ENCODE data around the gene IFI6. TPM values are rescaled to one million over a fixed set of nuclear protein-coding genes. Genes with fewer than 3 reads are reported as not detected.
A peak's percentile ranks its signal among the peaks of the same experiment; 100 is the strongest.

IFI6 gene
- total RNA-seq, 1 experiment from 2014 or later, result 19.4 TPM

GRCh38 chr1:27661412-27662075 lies 10.4 kb downstream of the IFI6 start:
- ChIA-PET CTCF (interaction anchor here (0.7 to 2.5 kb wide), 4 partner anchors 53 to 433 kb away, joined by 3 to 40 read pairs (median 6); no protein-coding TSS in a partner anchor), POLR2A (ENCODE audit: low non-redundant PET) (interaction anchor here (0.6 kb wide), 2 partner anchors 105 to 225 kb away, joined by 3 read pairs; no protein-coding TSS in a partner anchor)
- no peaks in the 10 kb centered on the region for H3K27me3 ChIP-seq (replicated peaks; ENCODE audit: insufficient read depth, low read depth, low read length, poor library complexity)
- no peaks in the 10 kb centered on the region for H3K36me3 ChIP-seq (ENCODE audit: insufficient read depth, low read length, poor library complexity, severe bottlenecking)
- no peak overlapping the region for H3K4me3 ChIP-seq (ENCODE audit: low read depth, low read length, poor library complexity, severe bottlenecking)
- H3K4me1 ChIP-seq (ENCODE audit: insufficient read depth, low read length, poor library complexity, severe bottlenecking), result peaks cover 3% of the 10 kb centered on the region
- DNase-seq (ENCODE audit: low spot score), result no peak
- no peak overlapping the region for H3K27ac ChIP-seq (ENCODE audit: low read depth, low read length, poor library complexity, severe bottlenecking)
- intact Hi-C loops (cut with micrococcal nuclease; ENCODE audit: unreplicated experiment), result loop anchor here (2.0 to 5.0 kb wide), 2 partner anchors 269 to 361 kb away; partner anchors contain the start of gene GPR3
- H3K9me3 ChIP-seq (ENCODE audit: low read depth, low read length, poor library complexity, severe bottlenecking), result no peaks in the 10 kb centered on the region
- BruUV-seq (replicated peaks), result no TSS peak
- TF ChIP-seq, protein P1, sequence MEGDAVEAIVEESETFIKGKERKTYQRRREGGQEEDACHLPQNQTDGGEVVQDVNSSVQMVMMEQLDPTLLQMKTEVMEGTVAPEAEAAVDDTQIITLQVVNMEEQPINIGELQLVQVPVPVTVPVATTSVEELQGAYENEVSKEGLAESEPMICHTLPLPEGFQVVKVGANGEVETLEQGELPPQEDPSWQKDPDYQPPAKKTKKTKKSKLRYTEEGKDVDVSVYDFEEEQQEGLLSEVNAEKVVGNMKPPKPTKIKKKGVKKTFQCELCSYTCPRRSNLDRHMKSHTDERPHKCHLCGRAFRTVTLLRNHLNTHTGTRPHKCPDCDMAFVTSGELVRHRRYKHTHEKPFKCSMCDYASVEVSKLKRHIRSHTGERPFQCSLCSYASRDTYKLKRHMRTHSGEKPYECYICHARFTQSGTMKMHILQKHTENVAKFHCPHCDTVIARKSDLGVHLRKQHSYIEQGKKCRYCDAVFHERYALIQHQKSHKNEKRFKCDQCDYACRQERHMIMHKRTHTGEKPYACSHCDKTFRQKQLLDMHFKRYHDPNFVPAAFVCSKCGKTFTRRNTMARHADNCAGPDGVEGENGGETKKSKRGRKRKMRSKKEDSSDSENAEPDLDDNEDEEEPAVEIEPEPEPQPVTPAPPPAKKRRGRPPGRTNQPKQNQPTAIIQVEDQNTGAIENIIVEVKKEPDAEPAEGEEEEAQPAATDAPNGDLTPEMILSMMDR (conservative IDR thresholded peaks at IDR 0.05; ENCODE audit: low read depth, low read length), result no peak
- TF ChIP-seq EZH2 (IDR thresholded peaks at IDR 0.05; ENCODE audit: borderline replicate concordance, low read depth, low read length, poor library complexity, severe bottlenecking), result no peak

DNA sequence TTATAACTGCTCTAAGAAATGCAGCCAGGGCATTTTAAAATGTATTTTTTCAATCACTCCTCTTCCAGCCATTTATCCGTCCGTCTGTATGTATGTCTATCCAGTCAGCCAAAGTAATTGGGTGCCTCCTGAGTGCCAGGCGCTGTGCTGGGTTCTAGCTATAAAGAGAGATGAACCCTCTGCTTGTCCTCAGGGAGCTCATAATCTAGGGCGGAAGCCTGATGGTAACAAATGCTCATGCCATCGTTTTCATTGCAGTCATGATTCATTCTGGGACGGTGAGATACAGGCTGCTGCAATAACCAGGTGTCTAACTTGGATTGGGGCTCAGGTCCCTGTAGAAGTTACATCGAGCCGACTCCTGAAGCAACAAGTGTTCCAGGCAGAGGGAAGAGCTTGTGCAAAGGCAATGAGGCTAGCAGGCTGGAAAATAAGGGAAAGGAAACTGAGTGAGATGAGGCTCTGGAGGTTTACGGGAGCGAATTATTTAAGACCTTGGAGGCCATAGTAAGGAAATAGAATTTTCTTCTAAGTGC lies 11.6 kb downstream of the IFI6 start:
- H3K36me3 ChIP-seq (ENCODE audit: insufficient read depth, low read length, poor library complexity, severe bottlenecking), result no peaks in the 10 kb centered on the region
- no TSS peak for BruUV-seq (replicated peaks)
- intact Hi-C loops (cut with micrococcal nuclease; ENCODE audit: unreplicated experiment), result loop anchor here (5.0 kb wide), 1 partner anchor 268 kb away; the partner anchor contains the start of gene GPR3
- CTCF ChIA-PET, result no interaction called here
- no peaks in the 10 kb centered on the region for H3K9me3 ChIP-seq (ENCODE audit: low read depth, low read length, poor library complexity, severe bottlenecking)
- peaks cover 3% of the 10 kb centered on the region for H3K4me1 ChIP-seq (ENCODE audit: insufficient read depth, low read length, poor library complexity, severe bottlenecking)
- POLR2A ChIA-PET (ENCODE audit: low non-redundant PET), result no interaction called here
- no peak overlapping the region for H3K27ac ChIP-seq (ENCODE audit: low read depth, low read length, poor library complexity, severe bottlenecking)
- no peaks in the 10 kb centered on the region for H3K27me3 ChIP-seq (replicated peaks; ENCODE audit: insufficient read depth, low read depth, low read length, poor library complexity)
- no peak for TF ChIP-seq EZH2 (IDR thresholded peaks at IDR 0.05; ENCODE audit: borderline replicate concordance, low read depth, low read length, poor library complexity, severe bottlenecking)
- TF ChIP-seq, protein P1 (conservative IDR thresholded peaks at IDR 0.05; ENCODE audit: low read depth, low read length), result no peak
- H3K4me3 ChIP-seq (ENCODE audit: low read depth, low read length, poor library complexity, severe bottlenecking), result peak overlapping the region; percentile 46
- no peak for DNase-seq (ENCODE audit: low spot score)

GRCh38 chr1:27659497-27660299 lies 12.3 kb downstream of the IFI6 start:
- CTCF ChIA-PET, result interaction anchor here (1.6 kb wide), 1 partner anchor 10 kb away, joined by 5 read pairs; no protein-coding TSS in a partner anchor
- H3K27ac ChIP-seq (ENCODE audit: low read depth, low read length, poor library complexity, severe bottlenecking), result no peak overlapping the region

More at GRCh38 chr1:27659497-27660299, 12.3 kb downstream of the IFI6 start:
- intact Hi-C loops (cut with micrococcal nuclease; ENCODE audit: unreplicated experiment), result loop anchor here (5.0 kb wide), 1 partner anchor 267 kb away; the partner anchor contains the start of gene GPR3
- DNase-seq (ENCODE audit: low spot score), result peak; percentile 91
- H3K27me3 ChIP-seq (replicated peaks; ENCODE audit: insufficient read depth, low read depth, low read length, poor library complexity), result no peaks in the 10 kb centered on the region
- H3K4me3 ChIP-seq (ENCODE audit: low read depth, low read length, poor library complexity, severe bottlenecking), result peak overlapping the region; percentile 46
- H3K4me1 ChIP-seq (ENCODE audit: insufficient read depth, low read length, poor library complexity, severe bottlenecking), result peaks cover 3% of the 10 kb centered on the region
- H3K36me3 ChIP-seq (ENCODE audit: insufficient read depth, low read length, poor library complexity, severe bottlenecking), result no peaks in the 10 kb centered on the region
- no peaks in the 10 kb centered on the region for H3K9me3 ChIP-seq (ENCODE audit: low read depth, low read length, poor library complexity, severe bottlenecking)
- POLR2A ChIA-PET (ENCODE audit: low non-redundant PET), result no interaction called here
- BruUV-seq (replicated peaks), result no TSS peak
- TF ChIP-seq, protein P1 (conservative IDR thresholded peaks at IDR 0.05; ENCODE audit: low read depth, low read length), result no peak
- TF ChIP-seq EZH2 (IDR thresholded peaks at IDR 0.05; ENCODE audit: borderline replicate concordance, low read depth, low read length, poor library complexity, severe bottlenecking), result no peak
